Activated naive CD4-positive, alpha-beta T cell treated with anti-CD3 and anti-CD28 coated beads, Interleukin-2, amount 50 U/mL, for 72 hours (primary cell): ENCODE results near the gene WDR37. TPM values are rescaled to one million over a fixed set of nuclear protein-coding genes. Genes with fewer than 3 reads are reported as not detected.
"Not testable (repeated sequence)": the region's sequence is repeated elsewhere in the genome, so short reads cannot be mapped to it uniquely, and the experiment has no call there.

Experiments used
- ATAC-seq, 2 donors: fragments of 150-1000 bp; cut with Tn5 transposase; 2 replicates each; pipeline ENCODE4 v1.10.0; 2021; ENCODE audit warnings: mild to moderate bottlenecking in 2 of 2, moderate library complexity in 2 of 2
- DNase-seq, 2 donors: peaks; one replicate each; pipeline ENCODE4 v3.0.0; 2021 to 2022; ENCODE audit warnings: low spot score in 2 of 2
- H3K27ac Mint-ChIP-seq, 2 donors: one replicate each; pipeline ENCODE4 v1.8.0; 2022; ENCODE audit warnings: mild to moderate bottlenecking in 2 of 2, mixed read lengths in 2 of 2
- H3K36me3 Mint-ChIP-seq, 2 donors: one replicate each; pipeline ENCODE4 v1.8.0; 2022; ENCODE audit warnings: mixed read lengths in 2 of 2
- H3K9me3 Mint-ChIP-seq, 2 donors: one replicate each; pipeline ENCODE4 v1.8.0; 2022; ENCODE audit warnings: mixed read lengths in 2 of 2
- total RNA-seq, 2 donors: library from RNA; stranded (reverse); gene quantifications; one replicate each; pipeline ENCODE4 v1.2.3, GENCODE V29; 2022

WDR37 gene
- total RNA-seq, 2 donors from 2014 or later: 21.2 to 31.5 TPM

GRCh38 chr10:1107679-1108078 is 51.5 kb downstream of the WDR37 start:
- no peak for ATAC-seq
- no peak overlapping the region for H3K27ac Mint-ChIP-seq

GRCh38 chr10:1109795-1110673 is 53.8 kb downstream of the WDR37 start:
- no peaks in the 10 kb centered on the region for H3K9me3 Mint-ChIP-seq
- peaks cover 16 to 56% of the 10 kb centered on the region in 2 donors for H3K36me3 Mint-ChIP-seq
- DNase-seq (peak; percentile 70 to 72), ATAC-seq (peak; percentile 94 to 97)
- peak overlapping the region; percentile 15 to 21 for H3K27ac Mint-ChIP-seq

More at GRCh38 chr10:1107679-1108078, 51.5 kb downstream of the WDR37 start:
- H3K36me3 Mint-ChIP-seq: peaks cover 15 to 64% of the 10 kb centered on the region in 2 donors
- no peaks in the 10 kb centered on the region for H3K9me3 Mint-ChIP-seq
- DNase-seq: no peak

GRCh38 chr10:1110674-1111119 is 54.5 kb downstream of the WDR37 start:
- Mint-ChIP-seq H3K27ac (peak overlapping the region; percentile 15 to 21), H3K9me3 (no peaks in the 10 kb centered on the region), H3K36me3 (peaks cover 16 to 58% of the 10 kb centered on the region in 2 donors)
- ATAC-seq: no peak
- DNase-seq: no peak

- ATAC-seq (no peak), DNase-seq (peak in 1 of 2 donors; percentile 16)
- Mint-ChIP-seq H3K27ac (no peak overlapping the region), H3K36me3 (peaks cover 38 to 70% of the 10 kb centered on the region in 2 donors), H3K9me3 (no peaks in the 10 kb centered on the region)
Measured at GRCh38 chr10:1114315-1114714, 58.1 kb downstream of the WDR37 start.

- no peak for ATAC-seq
- DNase-seq: peak in 1 of 2 donors; percentile 44
- no peaks in the 10 kb centered on the region for H3K9me3 Mint-ChIP-seq
- H3K27ac Mint-ChIP-seq: peak overlapping the region; percentile 58 to 73
- H3K36me3 Mint-ChIP-seq: peaks cover 38 to 68% of the 10 kb centered on the region in 2 donors
Measured at GRCh38 chr10:1114719-1115606, 58.8 kb downstream of the WDR37 start.

GRCh38 chr10:1115607-1115955 is 59.4 kb downstream of the WDR37 start:
- no peak for ATAC-seq
- no peaks in the 10 kb centered on the region for H3K9me3 Mint-ChIP-seq
- peak in 1 of 2 donors; percentile 23 for DNase-seq
- H3K36me3 Mint-ChIP-seq: peaks cover 36 to 61% of the 10 kb centered on the region in 2 donors
- peak overlapping the region; percentile 47 to 58 for H3K27ac Mint-ChIP-seq

GRCh38 chr10:1116051-1116450 is 59.9 kb downstream of the WDR37 start:
- DNase-seq (peak in 1 of 2 donors; percentile 47), ATAC-seq (no peak)
- Mint-ChIP-seq H3K9me3 (no peaks in the 10 kb centered on the region), H3K27ac (peak overlapping the region in 1 of 2 donors; percentile 60), H3K36me3 (peaks cover 33 to 58% of the 10 kb centered on the region in 2 donors)

- DNase-seq (peak in 1 of 2 donors; percentile 34), ATAC-seq (no peak)
- Mint-ChIP-seq H3K27ac (peak overlapping the region in 1 of 2 donors; percentile 44), H3K9me3 (no peaks in the 10 kb centered on the region), H3K36me3 (peaks cover 32 to 57% of the 10 kb centered on the region in 2 donors)
Measured at GRCh38 chr10:1116696-1117280, 60.6 kb downstream of the WDR37 start.

- DNase-seq (peak in 1 of 2 donors; percentile 9), ATAC-seq (no peak)
- Mint-ChIP-seq H3K36me3 (peaks cover 23 to 52% of the 10 kb centered on the region in 2 donors), H3K27ac (peak overlapping the region in 1 of 2 donors; percentile 44), H3K9me3 (no peaks in the 10 kb centered on the region)
Measured at GRCh38 chr10:1117651-1118050, 61.5 kb downstream of the WDR37 start.

- H3K27ac Mint-ChIP-seq, ATAC-seq, H3K9me3 Mint-ChIP-seq: not testable (repeated sequence)
- peak in 1 of 2 donors; percentile 39 for DNase-seq
- peaks cover 21 to 52% of the 10 kb centered on the region in 2 donors for H3K36me3 Mint-ChIP-seq
Measured at GRCh38 chr10:1118318-1118717, 62.1 kb downstream of the WDR37 start.

GRCh38 chr10:1119027-1119426 is 62.8 kb downstream of the WDR37 start:
- ATAC-seq (no peak), DNase-seq (no peak)
- Mint-ChIP-seq H3K27ac (no peak overlapping the region), H3K9me3 (no peaks in the 10 kb centered on the region), H3K36me3 (peaks cover 27 to 59% of the 10 kb centered on the region in 2 donors)

GRCh38 chr10:1119501-1119900 is 63.3 kb downstream of the WDR37 start:
- peak in 1 of 2 donors; percentile 21 for DNase-seq
- peaks cover 32 to 64% of the 10 kb centered on the region in 2 donors for H3K36me3 Mint-ChIP-seq
- H3K27ac Mint-ChIP-seq: no peak overlapping the region
- H3K9me3 Mint-ChIP-seq: no peaks in the 10 kb centered on the region
- no peak for ATAC-seq

- no peaks in the 10 kb centered on the region for H3K9me3 Mint-ChIP-seq
- no peak overlapping the region for H3K27ac Mint-ChIP-seq
- H3K36me3 Mint-ChIP-seq: peaks cover 32 to 66% of the 10 kb centered on the region in 2 donors
- DNase-seq (no peak), ATAC-seq (no peak)
Measured at GRCh38 chr10:1120306-1120705, 64.1 kb downstream of the WDR37 start.

- DNase-seq: peak in 1 of 2 donors; percentile 35
- H3K36me3 Mint-ChIP-seq: peaks cover 32 to 65% of the 10 kb centered on the region in 2 donors
- ATAC-seq: no peak
- H3K27ac Mint-ChIP-seq: no peak overlapping the region
- H3K9me3 Mint-ChIP-seq: no peaks in the 10 kb centered on the region
Measured at GRCh38 chr10:1120801-1121211, 64.6 kb downstream of the WDR37 start.

- Mint-ChIP-seq H3K36me3 (peaks cover 32 to 59% of the 10 kb centered on the region in 2 donors), H3K9me3 (no peaks in the 10 kb centered on the region), H3K27ac (peak overlapping the region; percentile 27 to 68)
- DNase-seq (peak in 1 of 2 donors; percentile 25), ATAC-seq (no peak)
Measured at GRCh38 chr10:1121271-1121970, 65.2 kb downstream of the WDR37 start.

- no peak for ATAC-seq
- H3K27ac Mint-ChIP-seq: peak overlapping the region; percentile 27 to 68
- H3K36me3 Mint-ChIP-seq: peaks cover 24 to 50% of the 10 kb centered on the region in 2 donors
Measured at GRCh38 chr10:1122349-1122748, 66.2 kb downstream of the WDR37 start.

More at GRCh38 chr10:1122349-1122748, 66.2 kb downstream of the WDR37 start:
- DNase-seq: peak in 1 of 2 donors; percentile 2
- no peaks in the 10 kb centered on the region for H3K9me3 Mint-ChIP-seq
